Neural crest cell (in vitro differentiated cells): ENCODE measurements around the gene TACC2. TPM values are rescaled to one million over a fixed set of nuclear protein-coding genes. Genes with fewer than 3 reads are reported as not detected.

Experiments used
- DNase-seq: peaks from one replicate; pipeline ENCODE4 v3.0.0; 2021; ENCODE audit warnings: low read depth, mixed read lengths, low spot score
- H3K27ac Mint-ChIP-seq: one replicate; pipeline ENCODE4 v1.8.0; 2021; ENCODE audit warnings: mild to moderate bottlenecking, mixed read lengths; ENCODE audit not compliant: unreplicated experiment
- H3K27me3 Mint-ChIP-seq: 2 replicates; pipeline ENCODE4 v1.8.0; 2021; ENCODE audit warnings: low read depth, mild to moderate bottlenecking, mixed read lengths
- H3K36me3 Mint-ChIP-seq: 2 replicates; pipeline ENCODE4 v1.8.0; 2021; ENCODE audit warnings: low read depth, mild to moderate bottlenecking, mixed read lengths
- H3K4me1 Mint-ChIP-seq: 2 replicates; pipeline ENCODE4 v1.8.0; 2021; ENCODE audit warnings: mixed read lengths
- H3K4me3 Mint-ChIP-seq: one replicate; pipeline ENCODE4 v1.8.0; 2021; ENCODE audit warnings: mild to moderate bottlenecking, mixed read lengths
- H3K9me3 Mint-ChIP-seq: 2 replicates; pipeline ENCODE4 v1.8.0; 2021; ENCODE audit warnings: mixed read lengths
- CTCF ChIP-seq: fragments of 200-600 bp; sonication (generic); conservative IDR thresholded peaks from 2 replicates; pipeline ENCODE4 v1.5.0; 2021; ENCODE audit warnings: antibody characterized with exemption, mild to moderate bottlenecking
- total RNA-seq: library from RNA; stranded (reverse); gene quantifications from 2 replicates; pipeline ENCODE4 v1.2.1, GENCODE V29; 2021

TACC2 gene
- total RNA-seq, 1 donor from 2014 or later = 48.2 TPM

- no peaks in the 10 kb centered on the region for H3K9me3 Mint-ChIP-seq
- H3K4me1 Mint-ChIP-seq = peaks cover 47% of the 10 kb centered on the region
- H3K36me3 Mint-ChIP-seq = no peaks in the 10 kb centered on the region
- peak overlapping the region; percentile 77 for H3K27ac Mint-ChIP-seq
- DNase-seq = peak; percentile 60
- peak overlapping the region; percentile 88 for H3K4me3 Mint-ChIP-seq
- no peaks in the 10 kb centered on the region for H3K27me3 Mint-ChIP-seq
- no peak for TF ChIP-seq CTCF
Observed at GRCh38 chr10:122112625-122113160, 123.7 kb downstream of the TACC2 start.

GRCh38 chr10:122113161-122113944, 124.4 kb downstream of the TACC2 start:
- H3K27me3 Mint-ChIP-seq = no peaks in the 10 kb centered on the region
- DNase-seq = peak; percentile 68
- peaks cover 50% of the 10 kb centered on the region for H3K4me1 Mint-ChIP-seq
- no peaks in the 10 kb centered on the region for H3K9me3 Mint-ChIP-seq
- peak overlapping the region; percentile 86 for H3K4me3 Mint-ChIP-seq
- peak; percentile 72 for TF ChIP-seq CTCF
- no peaks in the 10 kb centered on the region for H3K36me3 Mint-ChIP-seq
- H3K27ac Mint-ChIP-seq = peak overlapping the region; percentile 65

GRCh38 chr10:122113945-122114747, 125.2 kb downstream of the TACC2 start:
- Mint-ChIP-seq H3K4me3 (peak overlapping the region; percentile 86), H3K36me3 (no peaks in the 10 kb centered on the region), H3K27ac (peak overlapping the region; percentile 3), H3K4me1 (peaks cover 56% of the 10 kb centered on the region), H3K27me3 (no peaks in the 10 kb centered on the region), H3K9me3 (no peaks in the 10 kb centered on the region)
- DNase-seq = no peak
- TF ChIP-seq CTCF = no peak

- DNase-seq = no peak
- H3K36me3 Mint-ChIP-seq = no peaks in the 10 kb centered on the region
- no peak overlapping the region for H3K27ac Mint-ChIP-seq
- no peaks in the 10 kb centered on the region for H3K9me3 Mint-ChIP-seq
- no peaks in the 10 kb centered on the region for H3K27me3 Mint-ChIP-seq
- peaks cover 56% of the 10 kb centered on the region for H3K4me1 Mint-ChIP-seq
- TF ChIP-seq CTCF = no peak
- peak overlapping the region; percentile 86 for H3K4me3 Mint-ChIP-seq
Observed at GRCh38 chr10:122115874-122116273, 126.9 kb downstream of the TACC2 start.

- Mint-ChIP-seq H3K9me3 (no peaks in the 10 kb centered on the region), H3K4me1 (peaks cover 56% of the 10 kb centered on the region), H3K4me3 (peak overlapping the region; percentile 86), H3K27me3 (no peaks in the 10 kb centered on the region), H3K27ac (no peak overlapping the region), H3K36me3 (no peaks in the 10 kb centered on the region)
- DNase-seq = no peak
- no peak for TF ChIP-seq CTCF
Observed at GRCh38 chr10:122116331-122116730, 127.4 kb downstream of the TACC2 start.
